CD14-positive monocyte (primary cell): Measurements from ENCODE around the gene ENTPD2. TPM values are rescaled to one million over a fixed set of nuclear protein-coding genes. Genes with fewer than 3 reads are reported as not detected.

Source experiments
- DNase-seq, 3 donors: peaks; one replicate each; pipeline ENCODE4 v3.0.0-alpha.2; 2011 to 2022
- H2AFZ ChIP-seq: 2 replicates; pipeline ENCODE4 v1.6.0; 2012; ENCODE audit warnings: mild to moderate bottlenecking, low read depth, low read length, inconsistent platforms; ENCODE audit not compliant: insufficient read depth, poor library complexity, severe bottlenecking
- H3K27ac ChIP-seq, 2 donors: 1 replicate in 1 of 2; 2 replicates in 1 of 2; pipeline ENCODE4 v1.5.1; 2012 to 2013; ENCODE audit warnings: low read length in 2 of 2, control low read depth in 1 of 2, inconsistent platforms in 1 of 2, low read depth in 1 of 2, mild to moderate bottlenecking in 1 of 2
- H3K27me3 ChIP-seq, 2 donors: one replicate each; pipeline versions ENCODE4 v1.6.0 to v1.6.1; 2011 to 2013; ENCODE audit warnings: low read length in 2 of 2; ENCODE audit not compliant: control insufficient read depth in 2 of 2, insufficient read depth in 2 of 2
- H3K36me3 ChIP-seq, 2 donors: replicated peaks in 1 of 2; 1 replicate in 1 of 2; 2 replicates in 1 of 2; pipeline versions ENCODE4 v1.5.1 to v1.6.1; 2012 to 2013; ENCODE audit warnings: low read length in 2 of 2, control low read depth in 1 of 2, inconsistent platforms in 1 of 2, mild to moderate bottlenecking in 1 of 2; ENCODE audit not compliant: insufficient read depth in 2 of 2, control insufficient read depth in 1 of 2
- H3K4me1 ChIP-seq, 2 donors: 1 replicate in 1 of 2; 2 replicates in 1 of 2; pipeline versions ENCODE4 v1.5.1 to v1.6.1; 2012 to 2013; ENCODE audit warnings: low read length in 2 of 2, control low read depth in 1 of 2, inconsistent platforms in 1 of 2, mild to moderate bottlenecking in 1 of 2, moderate library complexity in 1 of 2; ENCODE audit not compliant: insufficient read depth in 2 of 2, control insufficient read depth in 1 of 2
- H3K4me2 ChIP-seq: replicated peaks from 2 replicates; pipeline ENCODE3; 2012; ENCODE audit warnings: low read length, moderate library complexity, mild to moderate bottlenecking; ENCODE audit not compliant: poor library complexity, severe bottlenecking; ENCODE audit errors: extremely low read depth
- H3K4me3 ChIP-seq, 3 experiments: fragments of 200-600 bp in 1 of 3; sonication (generic) in 1 of 3; replicated peaks in 1 of 3; 1 replicate in 2 of 3; 2 replicates in 1 of 3; pipeline ENCODE4 v1.5.1; 2011 to 2013; ENCODE audit warnings: low read length in 3 of 3, mild to moderate bottlenecking in 3 of 3, control low read depth in 2 of 3, low read depth in 2 of 3, inconsistent platforms in 1 of 3, moderate library complexity in 1 of 3
- H3K79me2 ChIP-seq: 2 replicates; pipeline ENCODE4 v1.6.0; 2012; ENCODE audit warnings: mild to moderate bottlenecking, control low read depth, inconsistent platforms, low read length, moderate library complexity; ENCODE audit not compliant: insufficient read depth
- H3K9ac ChIP-seq: 2 replicates; pipeline ENCODE4 v1.6.0; 2017; ENCODE audit warnings: low read length, mild to moderate bottlenecking; ENCODE audit not compliant: insufficient read depth, poor library complexity, severe bottlenecking
- H3K9me3 ChIP-seq, 2 donors: replicated peaks in 1 of 2; 1 replicate in 1 of 2; 2 replicates in 1 of 2; pipeline versions ENCODE4 v1.5.1 to v1.6.1; 2012 to 2013; ENCODE audit warnings: low read length in 2 of 2, control low read depth in 1 of 2; ENCODE audit not compliant: control insufficient read depth in 1 of 2, insufficient read depth in 1 of 2
- H4K20me1 ChIP-seq: 2 replicates; pipeline ENCODE4 v1.6.0; 2012; ENCODE audit warnings: mild to moderate bottlenecking, low read length, control low read depth, moderate library complexity; ENCODE audit not compliant: insufficient read depth
- H3K27ac Mint-ChIP-seq, 7 donors: one replicate each; pipeline ENCODE4 v1.8.0; 2020; ENCODE audit warnings: mild to moderate bottlenecking in 7 of 7, mixed read lengths in 7 of 7, moderate library complexity in 6 of 7, inconsistent platforms in 2 of 7
- H3K27me3 Mint-ChIP-seq, 3 donors: one replicate each; pipeline ENCODE4 v1.8.0; 2021 to 2022; ENCODE audit warnings: low read depth in 3 of 3, mild to moderate bottlenecking in 3 of 3, mixed read lengths in 3 of 3, moderate library complexity in 3 of 3, inconsistent platforms in 1 of 3
- H3K36me3 Mint-ChIP-seq, 2 donors: one replicate each; pipeline ENCODE4 v1.8.0; 2020; ENCODE audit warnings: mixed read lengths in 2 of 2, inconsistent platforms in 1 of 2, mild to moderate bottlenecking in 1 of 2
- H3K4me1 Mint-ChIP-seq: one replicate; pipeline ENCODE4 v1.8.0; 2020; ENCODE audit warnings: mild to moderate bottlenecking, mixed read lengths
- H3K4me3 Mint-ChIP-seq, 2 donors: one replicate each; pipeline ENCODE4 v1.8.0; 2020; ENCODE audit warnings: mild to moderate bottlenecking in 2 of 2, mixed read lengths in 2 of 2, moderate library complexity in 1 of 2
- H3K9me3 Mint-ChIP-seq, 7 donors: one replicate each; pipeline ENCODE4 v1.8.0; 2020 to 2022; ENCODE audit warnings: mixed read lengths in 7 of 7, mild to moderate bottlenecking in 6 of 7, moderate library complexity in 6 of 7, inconsistent platforms in 2 of 7
- WGBS: methylation state at CpG from one replicate; pipeline ENCODE4 v1.1.5; 2013; ENCODE audit warnings: missing lambda C conversion rate; ENCODE audit not compliant: insufficient coverage; 5-methylcytosine and 5-hydroxymethylcytosine counted together
- intact Hi-C, 2 donors: fragments of 100-400 bp; cut with micrococcal nuclease; formaldehyde crosslinking; loops; one replicate each; pipeline versions ENCODE4 v1.15.0 to v1.15.1; 2023
- polyA plus RNA-seq, 3 donors: library from polyadenylated mRNA; depleted of rRNA in 1 of 3; unstranded in 2 of 3; stranded (reverse) in 1 of 3; fragments of 300-500 nt in 2 of 3; fragments of >200 nt in 1 of 3; fragmentation: Illumina TruSeq in 2 of 3; gene quantifications; 1 replicate in 2 of 3; 2 replicates in 1 of 3; pipeline ENCODE4 v1.2.3, GENCODE V29; 2012 to 2021
- TF ChIP-seq, protein P1 (sequence below): fragments of 200-600 bp; IDR thresholded peaks from one replicate; pipeline ENCODE4 v1.8.0; 2022; ENCODE audit warnings: antibody characterized with exemption, mild to moderate bottlenecking

Gene ENTPD2
- polyA plus RNA-seq, 3 donors: not detected

DNA sequence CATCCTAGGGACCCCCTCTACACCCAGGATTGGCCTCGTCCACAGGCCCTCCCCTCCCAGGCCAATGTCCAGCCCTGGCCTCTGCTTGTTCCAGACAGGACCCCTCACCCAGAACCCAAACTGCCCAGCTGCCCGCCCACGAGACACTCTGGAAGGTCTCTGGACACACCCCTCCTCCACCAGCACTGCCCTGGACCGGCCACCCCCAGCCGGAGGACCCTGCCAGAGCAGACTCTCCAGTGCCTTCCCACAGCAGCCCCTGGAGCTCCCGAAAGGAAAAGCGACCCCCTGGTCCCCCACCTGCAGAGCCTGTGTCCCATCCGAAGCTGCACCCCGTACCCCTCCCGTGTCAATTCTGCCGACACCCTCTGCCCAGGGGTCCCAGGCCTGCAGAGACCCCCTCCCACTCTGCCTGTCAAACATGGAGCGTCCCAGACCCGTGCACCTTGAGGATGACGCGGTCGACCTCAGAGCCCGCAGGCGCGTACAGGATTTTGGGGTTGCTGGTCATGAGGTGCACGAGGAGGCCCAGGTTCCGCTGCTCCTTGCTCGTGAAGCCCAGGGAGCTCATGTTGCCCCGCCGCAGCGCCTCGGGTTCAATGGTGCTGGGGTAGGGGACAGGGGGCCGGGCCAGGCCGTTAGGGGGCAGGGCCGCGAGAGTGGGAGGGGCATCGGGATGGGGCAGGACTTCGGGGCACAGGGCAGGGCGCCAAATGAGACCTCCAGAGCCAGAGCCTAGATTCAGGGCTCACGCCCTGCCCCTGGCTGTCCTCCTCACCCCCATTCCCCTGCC is 33.8 kb downstream of the ENTPD2 start:
- H3K36me3 ChIP-seq: peaks cover 0 to 3% of the 10 kb centered on the region in 2 donors
- H3K27ac ChIP-seq: no peak overlapping the region
- peaks cover 0 to 5% (median 3%) of the 10 kb centered on the region in 7 donors for H3K9me3 Mint-ChIP-seq
- intact Hi-C loops: no loop called here
- peaks cover 4 to 6% of the 10 kb centered on the region in 2 donors for H3K4me1 ChIP-seq
- no peaks in the 10 kb centered on the region for H4K20me1 ChIP-seq
- H3K4me1 Mint-ChIP-seq: peaks cover 2% of the 10 kb centered on the region
- H3K4me3 Mint-ChIP-seq: no peak overlapping the region
- no peak overlapping the region for H3K4me3 ChIP-seq
- 95% methylated on average over 31 of the region's 34 CpGs for WGBS
- H3K27ac Mint-ChIP-seq: no peak overlapping the region
- H3K9ac ChIP-seq: no peak overlapping the region
- H3K9me3 ChIP-seq: no peaks in the 10 kb centered on the region
- TF ChIP-seq, protein P1, sequence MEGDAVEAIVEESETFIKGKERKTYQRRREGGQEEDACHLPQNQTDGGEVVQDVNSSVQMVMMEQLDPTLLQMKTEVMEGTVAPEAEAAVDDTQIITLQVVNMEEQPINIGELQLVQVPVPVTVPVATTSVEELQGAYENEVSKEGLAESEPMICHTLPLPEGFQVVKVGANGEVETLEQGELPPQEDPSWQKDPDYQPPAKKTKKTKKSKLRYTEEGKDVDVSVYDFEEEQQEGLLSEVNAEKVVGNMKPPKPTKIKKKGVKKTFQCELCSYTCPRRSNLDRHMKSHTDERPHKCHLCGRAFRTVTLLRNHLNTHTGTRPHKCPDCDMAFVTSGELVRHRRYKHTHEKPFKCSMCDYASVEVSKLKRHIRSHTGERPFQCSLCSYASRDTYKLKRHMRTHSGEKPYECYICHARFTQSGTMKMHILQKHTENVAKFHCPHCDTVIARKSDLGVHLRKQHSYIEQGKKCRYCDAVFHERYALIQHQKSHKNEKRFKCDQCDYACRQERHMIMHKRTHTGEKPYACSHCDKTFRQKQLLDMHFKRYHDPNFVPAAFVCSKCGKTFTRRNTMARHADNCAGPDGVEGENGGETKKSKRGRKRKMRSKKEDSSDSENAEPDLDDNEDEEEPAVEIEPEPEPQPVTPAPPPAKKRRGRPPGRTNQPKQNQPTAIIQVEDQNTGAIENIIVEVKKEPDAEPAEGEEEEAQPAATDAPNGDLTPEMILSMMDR: no peak
- no peak overlapping the region for H3K4me2 ChIP-seq
- H3K27me3 ChIP-seq: no peaks in the 10 kb centered on the region
- DNase-seq: no peak
- H3K36me3 Mint-ChIP-seq: peaks cover 5 to 16% of the 10 kb centered on the region in 2 donors
- peaks cover 0 to 4% (median 0%) of the 10 kb centered on the region in 3 donors for H3K27me3 Mint-ChIP-seq
- no peak overlapping the region for H2AFZ ChIP-seq
- H3K79me2 ChIP-seq: no peaks in the 10 kb centered on the region

DNA sequence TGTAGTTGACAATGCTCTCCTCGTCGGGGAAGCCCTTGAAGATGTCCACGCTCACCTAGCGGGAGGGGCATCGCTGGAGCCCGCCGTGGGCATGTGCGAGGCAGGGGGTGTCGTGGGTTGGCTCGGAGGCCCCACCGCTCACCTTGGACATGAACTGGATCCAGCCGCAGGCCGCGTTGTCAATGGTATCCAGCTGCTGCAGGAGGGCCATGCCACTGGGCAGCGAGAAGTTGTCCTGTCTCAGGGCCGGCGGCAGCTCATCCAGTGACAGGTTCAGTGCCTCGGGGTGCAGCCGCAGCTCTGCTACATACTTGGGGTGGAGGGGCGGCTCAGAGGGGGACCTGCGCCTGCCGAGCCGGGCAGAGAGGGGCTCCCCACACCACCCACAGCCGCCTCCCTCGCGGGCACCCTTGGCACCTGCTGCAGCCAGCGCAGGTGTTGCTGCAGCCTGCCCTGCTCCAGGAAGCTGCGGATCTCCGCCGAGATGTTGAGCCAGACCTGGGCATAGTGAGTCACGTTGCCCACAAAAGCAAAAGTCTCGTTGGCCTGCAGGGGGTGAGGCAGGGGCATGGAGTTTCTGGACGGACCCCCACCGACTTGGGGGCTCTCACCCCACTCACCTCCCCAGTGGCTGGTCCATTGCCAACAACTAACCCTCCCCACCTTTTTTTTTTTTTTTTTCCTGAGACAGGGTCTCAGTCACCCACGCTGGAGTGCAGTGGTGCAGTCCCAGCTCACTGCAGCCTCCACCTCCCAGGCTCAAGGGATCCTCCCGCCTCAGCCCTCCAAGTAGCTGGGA is 34.9 kb downstream of the ENTPD2 start:
- peaks cover 0 to 3% of the 10 kb centered on the region in 2 donors for H3K36me3 ChIP-seq
- H3K27ac ChIP-seq: no peak overlapping the region
- Mint-ChIP-seq H3K27me3 (peaks cover 0 to 3% (median 0%) of the 10 kb centered on the region in 3 donors), H3K4me3 (no peak overlapping the region), H3K36me3 (peaks cover 5 to 23% of the 10 kb centered on the region in 2 donors), H3K27ac (no peak overlapping the region), H3K9me3 (peaks cover 0 to 8% (median 3%) of the 10 kb centered on the region in 7 donors), H3K4me1 (peaks cover 2% of the 10 kb centered on the region)
- H2AFZ ChIP-seq: no peak overlapping the region
- H3K27me3 ChIP-seq: no peaks in the 10 kb centered on the region
- 94% methylated on average over 23 of the region's 36 CpGs for WGBS
- no peaks in the 10 kb centered on the region for H3K9me3 ChIP-seq
- peaks cover 4 to 6% of the 10 kb centered on the region in 2 donors for H3K4me1 ChIP-seq
- TF ChIP-seq, protein P1: no peak
- H3K79me2 ChIP-seq: no peaks in the 10 kb centered on the region
- H3K9ac ChIP-seq: no peak overlapping the region
- intact Hi-C loops: no loop called here
- H3K4me2 ChIP-seq: no peak overlapping the region
- H3K4me3 ChIP-seq: no peak overlapping the region
- H4K20me1 ChIP-seq: no peaks in the 10 kb centered on the region
- DNase-seq: no peak
